HEK293 (cell line): ENCODE measurements around the gene SNORC.

Experiments used
- AEBP2 ChIP-seq: fragments of 450-650 bp; formaldehyde crosslinking; IDR thresholded peaks from 2 replicates; pipeline ENCODE4 v1.5.1; 2016; ENCODE audit warnings: missing biosample characterization, missing genetic modification characterization, borderline replicate concordance
- ZBTB21 ChIP-seq: fragments of 450-650 bp; formaldehyde crosslinking; IDR thresholded peaks from 2 replicates; pipeline ENCODE4 v1.5.1; 2017; ENCODE audit warnings: missing biosample characterization, missing genetic modification characterization
- ZNF24 ChIP-seq: fragments of 450-650 bp; formaldehyde crosslinking; IDR thresholded peaks from 2 replicates; pipeline ENCODE4 v1.5.1; 2016; ENCODE audit warnings: missing biosample characterization, missing genetic modification characterization
- ZNF394 ChIP-seq: fragments of 450-650 bp; formaldehyde crosslinking; IDR thresholded peaks from 2 replicates; pipeline ENCODE4 v1.5.1; 2016; ENCODE audit warnings: missing biosample characterization, missing genetic modification characterization, mild to moderate bottlenecking, moderate library complexity, borderline replicate concordance
- ZNF433 ChIP-seq: fragments of 450-650 bp; formaldehyde crosslinking; IDR thresholded peaks from 2 replicates; pipeline ENCODE4 v1.5.1; 2016; ENCODE audit warnings: missing biosample characterization, missing genetic modification characterization, low read depth
- ZNF645 ChIP-seq: fragments of 450-650 bp; formaldehyde crosslinking; IDR thresholded peaks from 2 replicates; pipeline ENCODE4; 2016; ENCODE audit warnings: missing biosample characterization, missing genetic modification characterization
- ZNF792 ChIP-seq: fragments of 450-650 bp; formaldehyde crosslinking; IDR thresholded peaks from 2 replicates; pipeline ENCODE4 v1.5.1; 2016; ENCODE audit warnings: missing biosample characterization, missing genetic modification characterization
- TF ChIP-seq, protein P1 (sequence below): fragments of 450-650 bp; formaldehyde crosslinking; IDR thresholded peaks from 2 replicates; pipeline ENCODE4 v1.5.1; 2016; ENCODE audit warnings: missing biosample characterization, missing genetic modification characterization
- TF ChIP-seq, protein P2 (sequence below): fragments of 450-650 bp; formaldehyde crosslinking; IDR thresholded peaks from 2 replicates; pipeline ENCODE4 v1.5.1; 2016; ENCODE audit warnings: missing biosample characterization, missing genetic modification characterization
- TF ChIP-seq, protein P3 (sequence below): IDR thresholded peaks from 2 replicates; pipeline ENCODE4 v1.6.1; 2011; ENCODE audit warnings: mild to moderate bottlenecking, low read depth, low read length, borderline replicate concordance

GRCh38 chr2:232924433-232924832, 54.4 kb downstream of the SNORC start:
- TF ChIP-seq ZNF645 (tag by site-specific recombination) (no peak), ZNF792 (tag by site-specific recombination) (no peak), ZNF394 (tag by site-specific recombination) (no peak), ZNF24 (no peak), ZNF433 (no peak), AEBP2 (no peak), ZBTB21 (tag by site-specific recombination) (no peak)
- TF ChIP-seq, protein P1, sequence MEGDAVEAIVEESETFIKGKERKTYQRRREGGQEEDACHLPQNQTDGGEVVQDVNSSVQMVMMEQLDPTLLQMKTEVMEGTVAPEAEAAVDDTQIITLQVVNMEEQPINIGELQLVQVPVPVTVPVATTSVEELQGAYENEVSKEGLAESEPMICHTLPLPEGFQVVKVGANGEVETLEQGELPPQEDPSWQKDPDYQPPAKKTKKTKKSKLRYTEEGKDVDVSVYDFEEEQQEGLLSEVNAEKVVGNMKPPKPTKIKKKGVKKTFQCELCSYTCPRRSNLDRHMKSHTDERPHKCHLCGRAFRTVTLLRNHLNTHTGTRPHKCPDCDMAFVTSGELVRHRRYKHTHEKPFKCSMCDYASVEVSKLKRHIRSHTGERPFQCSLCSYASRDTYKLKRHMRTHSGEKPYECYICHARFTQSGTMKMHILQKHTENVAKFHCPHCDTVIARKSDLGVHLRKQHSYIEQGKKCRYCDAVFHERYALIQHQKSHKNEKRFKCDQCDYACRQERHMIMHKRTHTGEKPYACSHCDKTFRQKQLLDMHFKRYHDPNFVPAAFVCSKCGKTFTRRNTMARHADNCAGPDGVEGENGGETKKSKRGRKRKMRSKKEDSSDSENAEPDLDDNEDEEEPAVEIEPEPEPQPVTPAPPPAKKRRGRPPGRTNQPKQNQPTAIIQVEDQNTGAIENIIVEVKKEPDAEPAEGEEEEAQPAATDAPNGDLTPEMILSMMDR = no peak
- TF ChIP-seq, protein P2, sequence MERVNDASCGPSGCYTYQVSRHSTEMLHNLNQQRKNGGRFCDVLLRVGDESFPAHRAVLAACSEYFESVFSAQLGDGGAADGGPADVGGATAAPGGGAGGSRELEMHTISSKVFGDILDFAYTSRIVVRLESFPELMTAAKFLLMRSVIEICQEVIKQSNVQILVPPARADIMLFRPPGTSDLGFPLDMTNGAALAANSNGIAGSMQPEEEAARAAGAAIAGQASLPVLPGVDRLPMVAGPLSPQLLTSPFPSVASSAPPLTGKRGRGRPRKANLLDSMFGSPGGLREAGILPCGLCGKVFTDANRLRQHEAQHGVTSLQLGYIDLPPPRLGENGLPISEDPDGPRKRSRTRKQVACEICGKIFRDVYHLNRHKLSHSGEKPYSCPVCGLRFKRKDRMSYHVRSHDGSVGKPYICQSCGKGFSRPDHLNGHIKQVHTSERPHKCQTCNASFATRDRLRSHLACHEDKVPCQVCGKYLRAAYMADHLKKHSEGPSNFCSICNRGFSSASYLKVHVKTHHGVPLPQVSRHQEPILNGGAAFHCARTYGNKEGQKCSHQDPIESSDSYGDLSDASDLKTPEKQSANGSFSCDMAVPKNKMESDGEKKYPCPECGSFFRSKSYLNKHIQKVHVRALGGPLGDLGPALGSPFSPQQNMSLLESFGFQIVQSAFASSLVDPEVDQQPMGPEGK (tag by site-specific recombination) = no peak
- TF ChIP-seq, protein P3, sequence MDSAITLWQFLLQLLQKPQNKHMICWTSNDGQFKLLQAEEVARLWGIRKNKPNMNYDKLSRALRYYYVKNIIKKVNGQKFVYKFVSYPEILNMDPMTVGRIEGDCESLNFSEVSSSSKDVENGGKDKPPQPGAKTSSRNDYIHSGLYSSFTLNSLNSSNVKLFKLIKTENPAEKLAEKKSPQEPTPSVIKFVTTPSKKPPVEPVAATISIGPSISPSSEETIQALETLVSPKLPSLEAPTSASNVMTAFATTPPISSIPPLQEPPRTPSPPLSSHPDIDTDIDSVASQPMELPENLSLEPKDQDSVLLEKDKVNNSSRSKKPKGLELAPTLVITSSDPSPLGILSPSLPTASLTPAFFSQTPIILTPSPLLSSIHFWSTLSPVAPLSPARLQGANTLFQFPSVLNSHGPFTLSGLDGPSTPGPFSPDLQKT = no peak
